CD4-positive, alpha-beta T cell treated with Interleukin-6 for 4 hours (primary cell): ENCODE results near the gene GALNT9.

Experiments used
- DNase-seq: peaks from one replicate; pipeline ENCODE4 v3.0.0-alpha.2; 2020; ENCODE audit warnings: mixed read lengths

The GALNT9 gene

DNA sequence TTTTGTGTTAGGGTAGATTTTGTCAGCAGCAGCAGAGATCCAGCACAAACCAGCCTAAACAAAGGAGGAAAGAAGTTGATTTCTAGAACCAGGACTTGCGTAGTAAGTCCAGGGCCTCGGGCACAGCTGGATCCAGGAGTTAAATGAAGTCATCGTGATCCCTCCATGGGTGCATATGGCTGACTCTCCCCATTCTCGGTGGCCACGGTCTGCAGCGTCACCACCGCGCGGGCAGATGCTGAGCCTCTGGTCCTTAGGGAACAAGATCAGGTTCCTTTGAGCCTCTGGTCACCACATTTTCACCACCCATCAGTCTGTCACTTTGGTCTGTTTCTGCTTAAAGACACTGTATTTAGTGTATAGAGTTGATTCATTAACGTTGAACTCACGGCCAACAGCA lies 14.8 kb upstream of the GALNT9 start:
- DNase-seq = no peak

DNA sequence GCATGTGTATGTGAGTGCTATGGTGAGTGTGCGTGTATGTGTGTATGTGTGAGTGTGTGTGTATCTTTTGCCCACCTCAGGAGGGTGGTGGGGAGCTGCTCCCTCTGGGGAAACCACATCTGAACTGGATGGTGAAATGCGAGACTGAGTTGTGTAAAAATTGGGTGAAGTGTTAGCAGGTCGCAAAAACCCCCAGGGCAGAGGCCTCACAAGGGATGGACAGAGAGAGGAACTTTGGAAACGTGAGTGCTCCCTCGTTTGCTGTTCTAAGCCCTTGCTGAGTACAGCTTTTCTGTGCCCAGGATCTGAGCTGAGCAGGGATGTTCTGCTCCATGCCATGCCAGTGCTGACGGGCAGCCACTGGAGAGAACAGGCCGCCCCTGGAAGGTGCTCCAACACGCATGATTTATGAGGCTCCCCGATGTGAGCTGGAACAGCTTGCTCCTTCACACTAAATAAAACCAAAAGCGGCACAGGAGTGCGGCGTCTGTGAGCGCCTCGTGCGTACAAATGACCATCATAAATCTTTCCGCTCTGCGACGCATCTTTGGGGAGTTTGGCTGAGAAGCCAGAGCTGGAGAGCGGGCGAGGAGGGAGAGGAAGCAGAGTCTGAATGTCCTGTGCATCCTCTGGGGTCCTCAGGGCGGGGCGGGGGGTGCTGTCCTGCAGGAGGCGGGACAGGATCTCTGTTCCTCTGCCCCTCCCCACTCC lies 14.1 kb upstream of the GALNT9 start:
- no peak for DNase-seq

DNA sequence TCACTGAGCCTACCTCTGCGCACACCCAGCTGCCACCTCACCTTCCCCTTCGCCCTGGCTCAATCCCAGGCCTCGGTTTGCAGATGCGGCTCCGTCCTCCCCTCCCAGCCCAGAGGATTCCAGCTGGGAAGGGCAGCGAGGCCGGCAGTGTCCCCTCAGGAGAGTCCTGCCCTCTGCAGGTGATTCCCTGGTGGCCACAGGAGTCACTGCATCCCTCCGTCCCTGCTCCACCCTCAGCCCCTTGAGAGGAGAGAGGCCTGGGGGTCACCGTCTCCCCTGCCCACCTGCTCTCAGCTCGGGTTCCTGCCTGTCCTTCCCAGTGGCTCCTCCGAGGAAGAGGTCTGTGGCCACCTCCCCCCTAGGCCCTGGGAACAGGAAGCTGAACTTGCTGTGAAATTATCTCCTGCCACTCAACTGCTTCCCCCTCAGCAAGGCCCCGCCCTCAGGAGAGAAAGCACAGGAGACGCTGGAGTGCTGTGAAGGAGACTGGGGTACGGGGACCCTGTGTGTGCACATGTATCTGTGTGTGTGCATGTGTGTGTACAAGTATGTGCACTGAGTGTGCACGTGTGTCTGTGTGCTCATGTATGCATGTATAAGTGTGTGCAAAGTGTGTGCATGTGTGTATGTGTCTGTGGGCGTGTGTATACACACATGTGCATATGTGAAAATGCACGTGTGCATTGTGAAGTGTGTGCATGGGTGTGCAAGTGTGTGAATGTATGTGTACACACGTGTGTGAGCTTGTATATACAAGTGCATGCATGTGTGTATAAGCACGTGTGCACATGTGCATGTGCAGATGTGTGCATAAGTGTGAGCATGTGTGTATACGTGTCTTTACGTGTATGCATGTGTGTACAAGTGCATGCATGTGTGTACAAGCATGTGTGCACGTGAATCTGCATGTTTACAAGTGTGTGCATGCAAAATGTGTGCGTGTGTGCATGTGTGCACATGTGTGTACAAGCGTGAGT lies 13.2 kb upstream of the GALNT9 start:
- DNase-seq = no peak

DNA sequence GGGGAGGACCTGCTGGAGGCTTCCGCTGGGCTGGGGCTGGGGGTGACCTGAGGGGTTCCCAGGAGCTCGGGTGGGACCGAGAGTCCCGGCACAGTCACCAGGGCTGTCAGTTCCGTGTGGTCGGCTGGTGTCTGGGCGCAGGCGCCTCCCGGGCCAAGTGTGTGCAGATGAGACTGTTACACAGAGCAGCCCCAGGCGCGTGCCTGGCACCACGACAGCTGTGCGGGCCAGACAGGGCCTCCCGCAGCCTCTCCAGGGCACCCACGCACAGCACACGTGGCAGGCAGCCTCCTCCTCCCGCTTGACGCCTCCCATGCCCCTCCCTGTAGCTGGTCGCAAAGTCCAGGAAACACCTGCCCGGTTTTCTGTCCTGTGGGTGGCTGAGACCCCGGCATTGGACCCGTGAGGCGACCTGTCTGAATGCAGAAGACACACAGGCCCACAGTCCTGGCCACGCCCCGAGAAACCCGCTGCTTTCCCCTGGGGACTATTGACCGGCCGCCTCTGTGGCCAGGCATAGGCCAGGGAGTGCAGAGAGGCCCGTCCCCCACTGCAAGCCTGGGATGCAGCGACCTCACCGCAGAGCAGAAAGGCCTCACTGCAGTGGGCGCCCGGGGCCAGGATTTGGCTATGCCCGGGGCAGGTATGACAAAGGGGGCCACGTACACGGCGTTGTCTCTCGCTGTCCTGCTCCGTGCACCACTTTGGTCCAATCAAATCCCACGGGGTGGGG lies 12.1 kb upstream of the GALNT9 start:
- DNase-seq = no peak

DNA sequence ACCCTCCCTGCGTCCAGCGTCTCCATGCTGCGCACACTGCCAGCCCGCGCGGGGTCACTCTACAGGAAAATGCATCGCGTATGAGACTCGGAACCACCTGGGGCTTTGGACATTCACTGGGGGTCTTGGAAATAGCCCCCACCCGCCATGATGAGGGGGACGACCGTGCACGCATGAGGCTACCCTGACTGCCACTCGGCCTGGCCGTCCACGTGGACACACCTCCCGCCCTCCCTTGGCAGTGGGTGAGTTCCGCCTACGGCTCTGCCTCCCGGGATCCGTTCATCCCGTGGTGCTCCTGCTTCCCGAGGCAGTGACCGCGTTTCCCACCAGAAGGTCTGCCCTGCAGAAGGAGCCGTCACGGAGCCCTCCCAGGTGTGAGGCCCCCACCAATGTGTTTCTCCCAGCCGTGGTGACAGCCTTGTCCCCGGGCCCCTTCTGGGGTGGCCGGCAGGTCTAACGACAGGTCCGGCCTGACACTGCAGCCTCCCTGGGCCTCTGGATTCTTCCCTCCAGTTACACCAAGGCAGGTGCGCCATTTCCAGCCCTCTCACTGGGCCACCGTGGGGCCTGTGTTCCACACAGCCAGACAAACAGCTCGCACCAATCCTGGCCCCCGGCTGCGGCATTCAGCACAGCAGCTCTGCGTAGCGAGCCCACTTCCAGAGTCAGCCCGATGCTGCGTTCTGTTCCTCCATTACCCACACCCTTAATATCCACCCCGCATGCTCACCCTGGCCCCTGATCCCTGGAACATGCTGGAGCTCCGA lies 11.1 kb upstream of the GALNT9 start:
- no peak for DNase-seq

DNA sequence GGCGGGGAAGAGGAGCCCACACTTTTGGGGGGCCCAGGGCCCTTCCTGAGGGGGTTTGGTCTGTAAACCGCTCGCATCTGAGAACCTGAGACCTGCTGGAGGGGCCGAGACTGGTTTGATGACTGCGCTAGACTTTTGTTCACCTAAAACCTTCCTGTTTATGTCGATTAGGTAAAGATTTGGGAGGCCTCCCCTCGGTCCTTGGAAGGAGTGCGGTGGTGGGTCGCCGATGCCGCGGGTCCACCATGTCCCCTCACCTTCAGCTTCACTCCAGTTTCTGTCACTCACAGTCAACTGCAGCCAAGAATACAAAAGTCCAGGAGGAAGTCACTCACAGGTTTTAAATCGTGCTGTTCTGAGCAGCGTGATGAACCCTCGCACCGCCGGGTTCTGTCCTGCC lies 10.5 kb upstream of the GALNT9 start:
- DNase-seq = no peak

DNA sequence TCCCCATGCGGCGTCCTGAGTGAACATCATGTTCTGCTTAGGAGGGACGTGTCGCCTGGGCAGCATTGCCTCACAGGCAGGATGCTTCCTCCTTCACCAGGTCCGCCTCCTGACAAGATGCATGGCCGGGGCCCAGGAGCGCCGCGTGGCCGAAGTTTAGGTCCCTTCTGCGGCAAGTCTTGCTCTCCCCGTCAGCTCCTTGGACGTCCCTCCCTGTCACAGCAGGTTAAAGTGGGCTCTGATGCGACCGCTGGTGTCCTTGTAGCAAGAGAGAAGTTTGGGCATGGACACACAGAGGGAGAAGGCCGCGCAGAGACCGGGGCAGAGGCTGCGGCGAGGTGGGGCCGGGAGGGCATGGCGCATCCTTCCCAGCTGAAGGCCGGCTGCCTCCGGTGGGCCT lies 9.4 kb upstream of the GALNT9 start:
- DNase-seq = no peak

DNA sequence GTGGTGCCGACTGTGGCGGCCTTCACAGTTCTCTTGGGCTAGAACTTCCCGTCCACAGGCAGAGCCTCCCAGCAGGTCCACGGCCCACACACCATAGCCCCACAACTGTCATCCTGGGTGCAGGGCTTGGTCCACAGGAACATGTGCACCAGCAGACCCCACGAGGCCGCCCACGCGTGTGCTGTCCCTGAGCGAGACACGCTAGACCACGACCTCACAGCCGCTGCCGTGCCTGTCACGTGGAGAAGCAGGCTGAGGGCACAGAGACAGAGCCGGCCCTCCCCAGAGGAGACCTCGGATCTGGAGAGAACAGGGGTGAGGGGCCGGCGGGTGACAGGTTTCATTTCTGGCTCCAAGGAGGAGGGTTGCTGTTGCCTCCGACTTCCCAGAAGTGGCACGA lies 8.9 kb upstream of the GALNT9 start:
- no peak for DNase-seq

DNA sequence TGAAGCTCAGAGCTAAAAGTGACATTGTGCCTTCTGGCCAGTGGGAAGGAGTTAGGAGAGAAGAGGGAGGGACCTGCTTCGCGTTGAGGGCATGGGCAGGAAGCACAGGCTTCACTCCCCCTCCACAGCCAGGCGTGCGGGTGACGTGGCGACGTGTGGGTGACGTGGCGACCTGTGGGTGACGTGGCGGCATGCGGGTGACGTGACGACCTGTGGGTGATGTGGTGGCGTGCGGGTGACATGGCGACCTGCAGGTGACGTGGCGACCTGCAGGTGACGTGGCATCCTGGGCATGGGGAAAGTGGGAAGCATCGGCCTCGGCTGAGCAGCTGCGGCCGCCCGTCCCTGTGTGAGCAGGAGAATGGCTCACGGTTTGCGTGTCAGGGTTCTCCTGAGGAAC lies 8.2 kb upstream of the GALNT9 start:
- DNase-seq = no peak

DNA sequence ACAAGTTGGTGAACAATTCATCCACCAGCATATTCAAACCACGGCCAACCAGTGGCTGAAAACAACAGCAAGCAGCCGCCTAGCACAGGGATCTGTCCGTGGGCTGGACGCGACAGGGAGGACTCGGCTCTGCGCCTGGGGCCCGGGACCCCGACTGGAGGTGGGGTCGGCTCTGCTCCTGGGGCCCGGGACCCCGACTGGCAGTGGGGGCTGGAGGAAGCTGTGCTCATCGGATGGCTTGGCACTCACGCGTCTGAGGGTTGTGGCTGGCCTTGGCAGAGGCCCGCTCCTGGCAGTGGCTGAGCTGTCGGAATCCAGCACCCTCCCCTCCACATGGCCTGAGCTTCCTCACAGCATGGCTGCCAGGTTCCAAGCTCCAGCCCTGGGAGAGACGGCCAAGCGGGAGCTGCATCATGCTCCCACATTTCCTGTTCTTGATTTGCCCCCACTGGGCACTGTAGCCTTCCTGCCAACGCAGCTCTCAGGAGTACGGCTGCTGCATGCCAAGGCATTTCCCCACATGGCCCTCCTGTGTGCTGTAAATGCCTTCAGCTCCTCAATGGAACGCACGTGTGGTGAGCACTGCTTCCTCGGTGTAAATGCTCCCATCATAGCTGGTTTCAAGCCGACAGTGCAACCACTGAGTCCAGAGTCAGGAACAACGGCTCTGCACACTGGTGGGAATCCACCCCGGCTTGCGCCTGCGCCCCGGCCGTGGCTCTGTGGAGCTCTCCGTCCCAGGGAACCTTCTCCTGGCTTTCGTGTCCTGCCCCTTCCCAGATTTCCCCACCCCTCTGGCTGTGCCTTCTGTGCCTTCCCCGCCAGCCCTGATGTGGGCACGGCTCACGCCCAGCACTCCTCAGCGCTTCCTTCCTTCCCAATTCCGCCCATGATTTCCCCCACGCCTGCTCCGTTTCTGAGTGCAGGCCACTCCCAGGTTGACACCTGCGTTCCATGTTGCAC lies 7.3 kb upstream of the GALNT9 start:
- DNase-seq = no peak

DNA sequence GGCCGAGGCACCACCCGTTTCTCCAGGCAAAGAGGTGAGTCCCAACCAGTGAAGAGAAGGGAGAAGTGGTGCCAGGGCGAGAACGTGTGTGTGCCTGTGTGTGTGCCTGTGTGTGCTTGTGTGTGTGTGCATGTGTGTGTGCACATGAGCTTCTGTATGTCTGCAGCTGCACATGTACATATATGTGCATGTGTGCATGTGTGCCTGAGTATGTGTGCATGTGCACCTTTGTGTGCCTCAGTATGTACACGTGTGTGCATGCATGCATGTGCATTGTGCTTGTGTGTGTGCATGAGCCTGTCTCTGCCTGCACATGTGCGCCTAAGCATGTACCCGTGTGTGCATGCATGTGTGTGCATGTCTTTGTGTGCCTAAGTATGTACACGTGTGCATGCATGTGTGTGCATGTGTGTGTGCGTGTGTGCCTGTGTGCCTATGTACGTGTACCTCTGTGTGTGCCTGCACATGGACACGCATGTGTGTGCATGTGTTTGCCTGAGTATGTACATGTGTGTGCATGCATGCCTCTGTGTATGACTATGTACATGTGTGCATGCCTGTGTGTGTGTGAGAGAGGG lies 5.9 kb upstream of the GALNT9 start:
- DNase-seq = no peak

DNA sequence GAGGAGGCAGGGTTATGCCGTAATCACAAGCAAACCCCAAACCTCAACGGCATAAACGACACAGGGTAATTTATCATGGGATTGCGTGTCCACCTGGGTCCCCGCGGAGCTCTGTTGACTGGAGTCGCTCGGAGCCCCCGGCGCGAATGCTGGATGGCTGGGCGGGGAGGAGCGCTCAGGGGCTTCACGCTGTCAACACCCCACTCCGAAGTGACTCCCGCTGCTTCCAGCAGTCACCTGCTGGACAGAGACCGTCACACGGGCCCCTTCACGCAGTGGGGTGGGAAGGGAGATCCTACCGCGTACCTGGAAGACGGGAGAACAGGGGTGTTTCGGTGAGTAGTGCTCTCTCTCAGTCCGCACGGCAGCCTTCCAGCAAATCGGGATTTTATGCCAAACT lies 4.4 kb upstream of the GALNT9 start:
- no peak for DNase-seq

DNA sequence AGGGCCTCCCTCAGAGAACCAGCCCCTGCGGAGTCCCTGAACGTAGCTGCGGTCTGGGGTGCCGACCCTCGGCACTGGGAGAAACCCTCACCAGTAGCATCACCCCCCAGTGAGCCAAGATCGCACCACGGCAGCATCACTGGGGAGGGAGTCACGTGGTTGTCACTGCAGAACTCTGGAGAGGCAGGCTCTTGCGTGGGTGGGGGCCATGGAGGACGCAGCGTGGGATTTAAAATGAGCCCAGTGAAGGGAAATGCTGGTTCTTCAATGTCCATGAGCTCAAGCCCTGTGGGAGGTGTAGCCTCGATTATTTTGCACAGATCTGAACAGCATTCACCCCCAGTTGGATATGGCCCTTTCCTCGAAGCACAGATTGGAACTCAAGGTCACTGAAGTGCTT lies 3.9 kb upstream of the GALNT9 start:
- DNase-seq = no peak

DNA sequence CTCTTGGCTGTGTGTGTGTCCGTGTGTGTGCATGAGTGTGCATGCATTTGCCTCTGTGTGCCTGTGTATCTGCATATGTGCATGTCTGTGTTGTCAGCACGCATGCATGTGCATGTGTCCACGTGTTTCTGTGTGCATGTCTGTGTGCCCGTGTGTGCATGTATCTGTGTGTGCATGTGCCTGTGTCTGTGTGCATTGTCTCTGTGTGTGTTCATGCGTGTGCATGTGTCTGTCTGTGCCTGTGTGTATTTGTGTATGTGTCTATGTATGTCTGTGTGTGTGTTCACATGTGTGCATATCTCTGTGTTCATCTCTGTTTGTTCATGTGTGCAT lies 1.1 kb upstream of the GALNT9 start:
- no peak for DNase-seq

DNA sequence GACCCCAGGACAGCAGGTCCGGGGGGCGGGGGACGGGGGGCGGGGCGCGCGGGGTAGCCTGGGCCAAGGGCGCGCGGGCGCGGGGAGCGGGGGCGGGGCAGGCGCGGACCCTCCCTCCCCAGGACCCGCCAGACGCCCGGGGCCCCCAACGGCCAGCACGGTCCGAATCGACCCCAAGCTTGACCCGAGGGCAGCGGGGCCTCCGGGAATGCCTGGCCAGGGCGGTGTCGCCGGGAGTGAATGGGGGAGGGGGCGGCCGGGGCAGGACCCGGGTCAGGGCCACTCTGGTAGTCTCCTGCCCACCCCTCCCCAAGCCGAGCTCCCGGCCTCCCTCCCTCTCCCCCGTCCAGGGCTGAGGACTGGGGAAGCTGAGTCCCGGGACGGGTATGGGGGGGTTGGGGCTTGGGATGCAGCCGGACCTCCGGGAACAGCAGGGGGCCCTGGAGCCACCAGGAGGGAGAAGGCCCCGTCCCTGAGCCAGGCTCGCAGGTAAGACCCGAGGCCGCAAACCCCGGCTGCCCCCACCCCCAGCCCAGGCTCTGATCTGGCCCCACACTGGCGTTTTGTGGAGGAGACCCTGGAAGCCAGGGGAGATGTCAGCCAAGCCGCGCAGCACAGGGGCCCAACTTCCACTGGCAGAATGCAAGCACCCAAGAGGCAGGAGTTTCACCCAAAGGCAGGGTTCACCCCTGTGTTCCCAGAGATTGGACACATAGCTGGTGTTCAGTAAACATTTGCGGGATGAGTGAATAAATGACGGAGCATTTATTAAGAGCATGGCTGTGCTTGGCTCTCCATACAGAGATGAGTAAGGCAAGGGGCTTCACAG lies 545 bp upstream of the GALNT9 start:
- no peak for DNase-seq

DNA sequence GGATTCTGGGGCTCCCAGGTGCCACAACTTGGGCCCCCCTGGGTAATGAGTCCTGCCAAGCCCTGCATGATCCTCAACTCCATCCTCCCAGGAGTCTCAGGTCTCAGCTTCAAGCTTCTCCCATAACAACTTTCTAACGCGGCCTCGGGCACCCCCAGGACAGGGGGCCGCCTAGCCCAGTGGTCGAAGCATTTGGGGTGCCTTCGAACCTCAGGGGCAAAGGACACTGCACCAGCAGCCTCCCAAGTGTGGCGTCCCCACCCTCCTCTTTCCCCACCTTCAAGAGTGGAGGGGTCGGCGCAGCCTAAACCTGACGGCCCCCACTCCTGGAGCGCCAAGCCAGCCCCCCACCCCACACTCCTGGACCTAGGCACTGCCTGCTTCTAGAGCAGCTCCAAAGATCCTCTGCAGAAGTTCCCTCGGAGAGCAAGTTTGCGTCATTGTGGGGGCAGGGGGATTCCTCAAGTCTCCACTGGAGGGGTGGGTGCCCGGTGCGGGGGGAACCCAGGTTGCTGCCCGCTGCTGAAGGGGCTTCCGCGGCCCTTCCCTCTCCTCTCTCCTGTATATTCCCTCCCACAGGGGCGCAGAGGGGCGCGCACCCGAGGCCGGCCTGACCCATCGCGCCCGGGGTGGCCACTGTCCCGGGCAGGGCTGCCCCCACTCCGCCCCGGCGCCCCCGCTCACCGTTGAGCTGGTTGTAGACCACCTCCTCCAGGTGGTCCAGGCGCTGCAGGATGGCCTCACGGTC lies 933 bp downstream of the GALNT9 start:
- no peak for DNase-seq

DNA sequence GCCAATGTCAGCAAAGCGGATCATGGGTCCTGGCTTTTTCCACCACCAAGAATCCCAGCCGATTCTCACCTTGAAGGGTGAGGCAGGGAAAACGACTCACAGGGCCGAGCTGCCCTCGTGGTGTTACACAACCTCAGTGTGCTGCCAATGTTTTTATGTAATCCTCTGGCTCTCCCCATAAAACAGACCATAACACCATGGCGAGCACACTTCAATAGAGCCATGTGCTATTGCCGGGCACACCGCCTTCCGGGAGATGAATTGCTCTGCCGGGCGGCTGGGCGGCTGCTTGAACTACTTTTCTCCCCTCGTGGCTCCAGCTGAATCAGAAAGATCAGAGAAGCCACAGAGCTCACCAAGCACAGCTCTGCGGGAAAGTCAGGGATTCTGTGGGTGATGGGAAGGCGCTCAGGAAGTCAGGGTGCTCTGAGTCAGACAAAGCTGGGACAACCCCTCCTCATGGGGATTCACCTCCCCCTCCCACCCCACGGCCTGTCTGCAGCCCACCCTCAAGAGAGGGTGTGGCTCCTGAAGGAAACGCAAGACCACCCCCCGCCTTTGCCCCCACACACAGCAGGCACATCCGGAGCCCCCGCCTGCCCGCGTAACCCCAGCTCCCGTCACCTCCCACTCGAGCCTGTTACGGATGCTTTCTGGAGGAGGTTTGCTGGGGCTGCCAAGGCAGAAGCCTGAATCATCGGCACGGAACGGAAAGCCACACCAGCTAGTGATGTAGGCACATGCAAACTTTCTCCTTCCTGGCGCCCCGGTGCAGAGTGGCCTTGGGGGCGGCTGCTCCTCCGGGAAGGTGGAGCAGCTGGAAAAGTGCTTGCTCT lies 1.8 kb downstream of the GALNT9 start:
- peak; percentile 46 for DNase-seq

DNA sequence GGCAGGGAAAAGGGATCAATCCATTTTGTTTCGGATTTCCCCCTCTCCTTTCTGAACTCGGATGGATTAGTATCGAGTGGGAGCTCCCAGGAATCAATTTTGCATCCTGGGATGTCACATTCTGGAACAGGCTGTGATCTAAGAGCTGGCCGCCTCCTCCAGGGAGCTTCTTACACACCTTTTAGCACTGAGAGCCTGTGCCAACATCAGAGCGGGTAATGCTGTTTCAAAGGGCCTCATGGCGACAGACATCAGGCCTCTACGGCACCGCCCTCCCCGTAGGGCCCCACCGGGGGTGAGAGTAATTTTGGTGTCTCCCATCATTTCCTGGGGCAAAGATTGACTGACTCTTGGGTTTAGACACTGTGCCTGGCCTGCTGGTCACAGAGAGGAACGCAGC lies 2.7 kb downstream of the GALNT9 start:
- DNase-seq = no peak

DNA sequence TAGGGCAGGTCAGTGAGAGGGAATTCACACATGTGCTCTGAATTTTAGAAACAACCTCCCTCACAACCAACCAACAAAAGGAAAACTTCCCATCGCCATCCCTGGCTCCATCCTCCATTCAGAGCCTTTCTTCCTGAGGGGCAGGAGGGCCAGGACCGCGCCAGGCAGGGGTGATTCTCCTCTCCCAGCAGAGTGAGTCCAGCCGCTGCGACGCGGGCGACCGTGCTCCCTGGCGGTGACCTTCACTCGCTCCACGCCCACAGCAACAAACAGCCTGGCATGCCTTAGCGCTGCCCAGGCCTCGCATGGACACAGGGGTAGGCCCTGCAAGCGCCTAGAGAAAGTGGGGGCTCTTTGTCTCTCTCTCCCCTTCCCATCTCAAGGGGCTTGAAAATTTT lies 3.7 kb downstream of the GALNT9 start:
- DNase-seq = no peak
